Adrenal gland (tissue), 12 donors: ENCODE measurements around the gene SLC20A1. TPM values are rescaled to one million over a fixed set of nuclear protein-coding genes. Genes with fewer than 3 reads are reported as not detected.

Source experiments
- DNase-seq, 7 donors: peaks; one replicate each; pipeline ENCODE4 v3.0.0-alpha.2; 2019 to 2020
- H3K27ac ChIP-seq, 5 donors: fragments of 200-600 bp; sonication (generic) in 4 of 5; 1 replicate in 3 of 5; 2 replicates in 2 of 5; pipeline versions ENCODE4 v1.5.1 to v1.8.0; 2016 to 2020; ENCODE audit warnings: mild to moderate bottlenecking in 1 of 5
- H3K27me3 ChIP-seq: fragments of 200-600 bp; 2 replicates; pipeline ENCODE4 v1.8.0; 2021
- H3K36me3 ChIP-seq, 2 donors: fragments of 200-600 bp; replicated peaks in 1 of 2; 1 replicate in 1 of 2; 2 replicates in 1 of 2; pipeline versions ENCODE4 v1.5.1 to v1.8.0; 2018 to 2022
- H3K4me1 ChIP-seq, 2 donors: fragments of 200-600 bp; replicated peaks in 1 of 2; 1 replicate in 1 of 2; 2 replicates in 1 of 2; pipeline versions ENCODE4 v1.5.1 to v1.8.0; 2018 to 2021
- H3K4me3 ChIP-seq, 4 donors: fragments of 200-600 bp; sonication (generic) in 3 of 4; one replicate each; pipeline ENCODE4 v1.5.1; 2016 to 2018
- H3K9me3 ChIP-seq, 3 donors: fragments of 200-600 bp; sonication (generic) in 1 of 3; replicated peaks in 1 of 3; 1 replicate in 2 of 3; 2 replicates in 1 of 3; pipeline versions ENCODE4 v1.5.1 to v1.8.0; 2016 to 2021
- CTCF ChIP-seq, 6 experiments: fragments of 450-650 bp in 4 of 6; fragments of 200-600 bp in 2 of 6; sonication (generic) in 1 of 6; IDR thresholded peaks; 1 replicate in 5 of 6; 2 replicates in 1 of 6; pipeline versions ENCODE4 v1.5.1 to v1.8.0; 2016 to 2021; ENCODE audit warnings: antibody characterized with exemption in 6 of 6, mild to moderate bottlenecking in 2 of 6, moderate library complexity in 1 of 6
- POLR2A ChIP-seq, 2 donors: fragments of 450-650 bp; IDR thresholded peaks; one replicate each; pipeline ENCODE4 v1.6.1; 2017; ENCODE audit warnings: antibody characterized with exemption in 2 of 2, mild to moderate bottlenecking in 2 of 2, moderate library complexity in 1 of 2
- WGBS, 4 donors: extraction: QIAGEN DNeasy Blood & Tissue Kit in 2 of 4; methylation state at CpG; one replicate each; pipeline versions ENCODE4 v1.1.5 to v1.1.7; 2013 to 2017; 5-methylcytosine and 5-hydroxymethylcytosine counted together
- intact Hi-C, 2 donors: fragments of 100-400 bp; cut with DNase I; formaldehyde crosslinking; loops; one replicate each; pipeline versions ENCODE4 v1.14.1 to v1.15.0; 2022 to 2023
- polyA plus RNA-seq, 3 donors: library from polyadenylated mRNA; stranded (reverse); fragments of 200-250 nt in 2 of 3; fragments of 350-450 nt in 1 of 3; fragmentation: Illumina TruSeq in 1 of 3; extraction: RNeasy Lipid Tissue Mini Kit (QIAGEN cat#74804) in 1 of 3; gene quantifications; one replicate each; pipeline ENCODE4 v1.2.3, GENCODE V29; 2013 to 2014
- total RNA-seq, 9 donors: library from RNA; depleted of rRNA in 4 of 9; stranded (reverse); fragments of >200 nt in 4 of 9; fragments of 120-200 nt in 1 of 9; fragmentation: NEBNext Ultra II Directional in 1 of 9; extraction: Animal tissue kit (Norgen Biotek cat#: 25700) in 1 of 9; gene quantifications; one replicate each; pipeline versions ENCODE4 v1.1.0 to v1.2.4, GENCODE V29; 2013 to 2023
- donor health status: healthy with polysubstance abuse.
- donor health status: Bipolar disorder and iron deficiency.
- donor health status: DM: yes; HTN: yes; CAD: no.
- donor health status: DM: no; HTN: no; CAD: no.
- donor health status: DM: no; HTN: no; CAD: no.
- donor health status: DM: yes; HTN: yes; CAD: no.

SLC20A1 gene
- total and polyA plus RNA-seq, 12 donors, result 6.9 to 28.1 (median 21.5) TPM

- 83 to 95% (median 86%) methylated on average over 1 of the region's 1 CpG for WGBS, 4 donors
- TF ChIP-seq CTCF (IDR thresholded peaks at IDR 0.05), result no peak
- no peak for TF ChIP-seq POLR2A (IDR thresholded peaks at IDR 0.05)
- Histone ChIP-seq H3K27ac (no peak overlapping the region), H3K27me3 (no peaks in the 10 kb centered on the region), H3K36me3 (no peaks in the 10 kb centered on the region), H3K4me3 (no peak overlapping the region), H3K4me1 (peaks cover 0 to 20% of the 10 kb centered on the region in 2 donors), H3K9me3 (no peaks in the 10 kb centered on the region)
- intact Hi-C loops, result loop anchor here (5.0 kb wide), 2 partner anchors 34 to 66 kb away; no protein-coding TSS in a partner anchor
- DNase-seq, result peak in 1 of 7 donors; percentile 10
These were observed 47.2 kb downstream of the SLC20A1 start for GRCh38 chr2:112692918-112693317.

- DNase-seq, result peak in 1 of 7 donors; percentile 29
- intact Hi-C loops, result loop anchor here (5.0 kb wide), 2 partner anchors 34 to 66 kb away; no protein-coding TSS in a partner anchor
- 81 to 92% (median 88%) methylated on average over 9 of the region's 9 CpGs for WGBS, 4 donors
- H3K4me3 ChIP-seq, result no peak overlapping the region
- TF ChIP-seq CTCF (IDR thresholded peaks at IDR 0.05), result no peak
- no peak for TF ChIP-seq POLR2A (IDR thresholded peaks at IDR 0.05)
- H3K36me3 ChIP-seq, result no peaks in the 10 kb centered on the region
- no peak overlapping the region for H3K27ac ChIP-seq
- no peaks in the 10 kb centered on the region for H3K27me3 ChIP-seq
- H3K4me1 ChIP-seq, result peaks cover 0 to 20% of the 10 kb centered on the region in 2 donors
- no peaks in the 10 kb centered on the region for H3K9me3 ChIP-seq
These were observed 47.9 kb downstream of the SLC20A1 start for GRCh38 chr2:112693596-112693995.

- Histone ChIP-seq H3K27me3 (no peaks in the 10 kb centered on the region), H3K9me3 (no peaks in the 10 kb centered on the region), H3K4me3 (no peak overlapping the region), H3K4me1 (peaks cover 0 to 20% of the 10 kb centered on the region in 2 donors), H3K27ac (no peak overlapping the region), H3K36me3 (no peaks in the 10 kb centered on the region)
- TF ChIP-seq POLR2A (IDR thresholded peaks at IDR 0.05) (no peak), CTCF (IDR thresholded peaks at IDR 0.05) (no peak)
- 92 to 97% (median 95%) methylated on average over 11 to 12 of the region's 12 CpGs for WGBS, 4 donors
- peak in 1 of 7 donors; percentile 30 for DNase-seq
- intact Hi-C loops, result loop anchor here (5.0 kb wide), 2 partner anchors 33 to 67 kb away; no protein-coding TSS in a partner anchor
These were observed 48.4 kb downstream of the SLC20A1 start for GRCh38 chr2:112694182-112694581.

- Histone ChIP-seq H3K36me3 (no peaks in the 10 kb centered on the region), H3K9me3 (no peaks in the 10 kb centered on the region), H3K4me1 (no peaks in the 10 kb centered on the region), H3K27me3 (no peaks in the 10 kb centered on the region), H3K4me3 (no peak overlapping the region), H3K27ac (no peak overlapping the region)
- intact Hi-C loops, result no loop called here
- TF ChIP-seq POLR2A (IDR thresholded peaks at IDR 0.05), result no peak
- TF ChIP-seq CTCF (IDR thresholded peaks at IDR 0.05), result no peak
- 80 to 87% (median 82%) methylated on average over 3 of the region's 3 CpGs for WGBS, 4 donors
- DNase-seq, result no peak
These were observed 53.2 kb downstream of the SLC20A1 start for GRCh38 chr2:112698834-112699515.
